ENCODE data around the gene UNC119.

The UNC119 gene

GRCh38 chr17:28550858-28551257 lies 1.6 kb downstream of the UNC119 start:
- Histone ChIP-seq H3K27ac (peak overlapping the region; percentile 86), H3K4me3 (ENCODE audit: low read depth in 1 of 2, low read length in 1 of 2) (peak overlapping the region; percentile 74 to 99), H3K36me3 (peaks cover 46% of the 10 kb centered on the region), H3K4me1 (ENCODE audit: control insufficient read depth in 1 of 2, insufficient read depth in 1 of 2, low read depth in 1 of 2, low read length in 1 of 2) (peaks cover 59 to 66% of the 10 kb centered on the region in 2 experiments), H3K27me3 (no peaks in the 10 kb centered on the region), H3K9me3 (no peaks in the 10 kb centered on the region)
- TF ChIP-seq, protein P1, sequence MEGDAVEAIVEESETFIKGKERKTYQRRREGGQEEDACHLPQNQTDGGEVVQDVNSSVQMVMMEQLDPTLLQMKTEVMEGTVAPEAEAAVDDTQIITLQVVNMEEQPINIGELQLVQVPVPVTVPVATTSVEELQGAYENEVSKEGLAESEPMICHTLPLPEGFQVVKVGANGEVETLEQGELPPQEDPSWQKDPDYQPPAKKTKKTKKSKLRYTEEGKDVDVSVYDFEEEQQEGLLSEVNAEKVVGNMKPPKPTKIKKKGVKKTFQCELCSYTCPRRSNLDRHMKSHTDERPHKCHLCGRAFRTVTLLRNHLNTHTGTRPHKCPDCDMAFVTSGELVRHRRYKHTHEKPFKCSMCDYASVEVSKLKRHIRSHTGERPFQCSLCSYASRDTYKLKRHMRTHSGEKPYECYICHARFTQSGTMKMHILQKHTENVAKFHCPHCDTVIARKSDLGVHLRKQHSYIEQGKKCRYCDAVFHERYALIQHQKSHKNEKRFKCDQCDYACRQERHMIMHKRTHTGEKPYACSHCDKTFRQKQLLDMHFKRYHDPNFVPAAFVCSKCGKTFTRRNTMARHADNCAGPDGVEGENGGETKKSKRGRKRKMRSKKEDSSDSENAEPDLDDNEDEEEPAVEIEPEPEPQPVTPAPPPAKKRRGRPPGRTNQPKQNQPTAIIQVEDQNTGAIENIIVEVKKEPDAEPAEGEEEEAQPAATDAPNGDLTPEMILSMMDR (IDR thresholded peaks at IDR 0.05): no peak

DNA sequence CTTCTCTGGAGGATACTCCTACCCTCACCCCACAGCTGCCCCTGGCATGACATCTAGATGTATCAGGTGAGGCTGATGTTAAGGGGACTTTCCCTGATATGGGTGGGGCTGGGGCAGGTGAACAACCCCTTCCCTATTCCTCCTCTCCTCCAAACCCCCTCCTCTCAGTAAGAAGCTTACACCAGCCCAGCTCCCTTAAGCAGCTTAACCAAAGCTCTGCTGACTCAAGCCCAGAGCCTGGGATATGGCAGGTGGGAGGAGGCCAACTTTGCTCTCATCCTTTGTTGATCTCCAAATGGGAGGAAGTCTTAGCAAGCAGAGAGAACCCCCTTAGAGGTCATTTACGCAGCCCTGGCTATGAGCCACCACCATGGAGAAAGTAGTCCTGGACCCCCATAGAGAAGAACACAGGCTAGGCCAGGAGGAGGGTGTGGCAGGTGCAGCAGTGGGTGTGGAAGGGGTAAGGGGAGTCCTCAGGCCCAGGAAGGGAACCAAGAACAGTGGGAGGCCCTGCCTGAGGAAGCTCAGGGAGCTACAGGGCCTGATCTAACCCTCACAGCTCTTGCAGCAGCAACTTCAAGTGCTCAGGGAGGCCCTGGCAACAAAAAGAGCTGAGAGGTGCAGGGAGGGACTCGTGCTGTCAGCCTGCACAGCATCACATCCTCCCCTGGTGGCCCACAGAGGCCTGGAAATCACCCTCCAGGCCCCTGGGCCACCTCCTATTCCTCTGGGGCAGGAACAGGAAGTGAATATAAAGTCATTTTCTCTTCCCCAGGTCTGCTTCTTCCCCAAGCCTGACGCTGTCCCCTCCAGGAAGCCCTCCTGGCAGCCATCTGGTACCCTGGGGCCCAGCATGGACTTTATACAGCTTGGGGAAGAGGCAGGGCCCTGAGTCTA lies 2.9 kb downstream of the UNC119 start:
- peaks cover 59 to 66% of the 10 kb centered on the region in 2 experiments for H3K4me1 ChIP-seq (ENCODE audit: control insufficient read depth in 1 of 2, insufficient read depth in 1 of 2, low read depth in 1 of 2, low read length in 1 of 2)
- TF ChIP-seq, protein P1 (IDR thresholded peaks at IDR 0.05): no peak
- H3K27me3 ChIP-seq: no peaks in the 10 kb centered on the region
- no peaks in the 10 kb centered on the region for H3K9me3 ChIP-seq
- H3K36me3 ChIP-seq: peaks cover 34% of the 10 kb centered on the region
- H3K4me3 ChIP-seq (ENCODE audit: low read depth in 1 of 2, low read length in 1 of 2): peak overlapping the region; percentile 44 to 74
- H3K27ac ChIP-seq: peak overlapping the region; percentile 95

GRCh38 chr17:28548417-28549130 lies 3.9 kb downstream of the UNC119 start:
- TF ChIP-seq, protein P1 (IDR thresholded peaks at IDR 0.05): no peak
- H3K27ac ChIP-seq: peak overlapping the region; percentile 95

GRCh38 chr17:28547623-28548416 lies 4.6 kb downstream of the UNC119 start:
- peaks cover 20% of the 10 kb centered on the region for H3K36me3 ChIP-seq
- no peaks in the 10 kb centered on the region for H3K9me3 ChIP-seq
- TF ChIP-seq, protein P1 (IDR thresholded peaks at IDR 0.05): peak; percentile 95
- no peaks in the 10 kb centered on the region for H3K27me3 ChIP-seq
- H3K4me3 ChIP-seq (ENCODE audit: low read depth in 1 of 2, low read length in 1 of 2): peak overlapping the region; percentile 55 to 65
- H3K4me1 ChIP-seq (ENCODE audit: control insufficient read depth in 1 of 2, insufficient read depth in 1 of 2, low read depth in 1 of 2, low read length in 1 of 2): peaks cover 57 to 65% of the 10 kb centered on the region in 2 experiments
- peak overlapping the region; percentile 95 for H3K27ac ChIP-seq

More at GRCh38 chr17:28548417-28549130, 3.9 kb downstream of the UNC119 start:
- H3K9me3 ChIP-seq: no peaks in the 10 kb centered on the region
- no peaks in the 10 kb centered on the region for H3K27me3 ChIP-seq
- peaks cover 25% of the 10 kb centered on the region for H3K36me3 ChIP-seq
- H3K4me1 ChIP-seq (ENCODE audit: control insufficient read depth in 1 of 2, insufficient read depth in 1 of 2, low read depth in 1 of 2, low read length in 1 of 2): peaks cover 59 to 66% of the 10 kb centered on the region in 2 experiments
- peak overlapping the region; percentile 65 to 74 for H3K4me3 ChIP-seq (ENCODE audit: low read depth in 1 of 2, low read length in 1 of 2)

DNA sequence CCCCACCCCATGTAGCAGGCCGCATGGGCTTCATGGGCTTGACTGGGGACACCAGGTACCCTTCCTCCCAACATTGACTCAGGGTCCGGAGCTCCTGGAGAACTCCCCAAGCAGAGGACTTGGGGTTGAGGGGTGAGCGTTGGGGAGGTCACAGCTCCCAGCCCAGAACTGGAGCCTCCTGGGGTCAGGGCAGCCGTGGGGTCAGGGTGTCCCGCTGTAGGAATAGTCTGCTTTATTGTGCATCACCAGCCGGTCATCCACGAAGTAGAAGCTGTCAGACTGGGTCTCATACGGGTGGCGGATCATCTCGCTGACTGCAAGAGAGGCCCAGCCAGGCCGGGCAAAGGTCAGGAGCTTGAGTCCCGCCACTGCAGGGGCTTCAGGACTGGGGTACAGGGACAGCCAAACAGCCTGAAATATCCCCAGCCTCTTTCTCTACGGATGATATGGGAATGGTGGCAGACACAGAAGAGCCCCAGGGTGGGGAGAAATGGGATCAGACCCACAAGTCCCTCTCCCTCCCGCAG lies 5.3 kb downstream of the UNC119 start:
- H3K27ac ChIP-seq: peak overlapping the region; percentile 95
- peaks cover 20% of the 10 kb centered on the region for H3K36me3 ChIP-seq
- TF ChIP-seq, protein P1 (IDR thresholded peaks at IDR 0.05): no peak
- no peaks in the 10 kb centered on the region for H3K27me3 ChIP-seq
- H3K9me3 ChIP-seq: no peaks in the 10 kb centered on the region
- H3K4me1 ChIP-seq (ENCODE audit: control insufficient read depth in 1 of 2, insufficient read depth in 1 of 2, low read depth in 1 of 2, low read length in 1 of 2): peaks cover 55 to 58% of the 10 kb centered on the region in 2 experiments
- H3K4me3 ChIP-seq (ENCODE audit: low read depth in 1 of 2, low read length in 1 of 2): peak overlapping the region; percentile 55 to 65

Data from neutrophil (primary cell).